K562 (cell line): ENCODE data around the gene ZNF629. TPM values are rescaled to one million over a fixed set of nuclear protein-coding genes. Genes with fewer than 3 reads are reported as not detected.
A peak's percentile ranks its signal among the peaks of the same experiment; 100 is the strongest.

Source experiments
- ATF4 ChIP-seq: fragments of 450-650 bp; formaldehyde crosslinking; IDR thresholded peaks from 2 replicates; pipeline ENCODE4 v1.4.0; 2022; ENCODE audit warnings: mild to moderate bottlenecking, moderate library complexity
- C11orf30 ChIP-seq: fragments of 450-650 bp; IDR thresholded peaks from 2 replicates; pipeline ENCODE4 v1.6.1; 2016; ENCODE audit warnings: low read depth, mild to moderate bottlenecking
- CTBP1 ChIP-seq: fragments of 450-650 bp; IDR thresholded peaks from 2 replicates; pipeline ENCODE4 v1.6.1; 2016; ENCODE audit warnings: borderline replicate concordance
- E2F8 ChIP-seq: fragments of 450-650 bp; IDR thresholded peaks from 2 replicates; pipeline ENCODE4 v1.7.1; 2018; ENCODE audit warnings: mild to moderate bottlenecking, low read depth; ENCODE audit not compliant: partially characterized antibody
- EP400 ChIP-seq: fragments of 450-650 bp; IDR thresholded peaks from 2 replicates; pipeline ENCODE4 v1.6.1; 2017; ENCODE audit warnings: antibody characterized with exemption, mild to moderate bottlenecking, moderate library complexity
- FOSL1 ChIP-seq: fragments of 200-800 bp; sonication (Bioruptor generic); conservative IDR thresholded peaks from 2 replicates; pipeline ENCODE4 v1.6.1; 2016; ENCODE audit warnings: missing genetic modification characterization, missing compliant biosample characterization
- HDAC1 ChIP-seq, 2 experiments: fragments of 450-650 bp; IDR thresholded peaks; 2 replicates each; pipeline ENCODE4 v1.6.1; 2016 to 2017; ENCODE audit warnings: inconsistent platforms in 1 of 2, mild to moderate bottlenecking in 1 of 2, moderate library complexity in 1 of 2
- MAX ChIP-seq: sonication (generic); formaldehyde crosslinking; IDR thresholded peaks from 2 replicates; pipeline ENCODE4 v1.9.0; 2022; ENCODE audit warnings: mild to moderate bottlenecking, missing genetic modification reagents
- MNT ChIP-seq, 2 experiments: fragments of 450-650 bp; conservative IDR thresholded peaks; 2 replicates each; pipeline ENCODE4 v1.6.1; 2017; ENCODE audit warnings: mild to moderate bottlenecking in 2 of 2, moderate library complexity in 2 of 2
- MYNN ChIP-seq, 2 experiments: sonication (generic); formaldehyde crosslinking in 1 of 2; IDR thresholded peaks; 2 replicates each; pipeline versions ENCODE4 v1.5.0 to v1.6.1; 2016 to 2020; ENCODE audit warnings: antibody characterized with exemption in 1 of 2, missing genetic modification reagents in 1 of 2
- NFIC ChIP-seq: fragments of 450-650 bp; IDR thresholded peaks from 2 replicates; pipeline ENCODE4 v1.6.1; 2017; ENCODE audit warnings: mild to moderate bottlenecking, inconsistent platforms
- NR2F6 ChIP-seq: fragments of 450-650 bp; formaldehyde crosslinking; IDR thresholded peaks from 2 replicates; pipeline ENCODE4 v1.4.0; 2020; ENCODE audit warnings: mild to moderate bottlenecking
- NUFIP1 ChIP-seq: fragments of 450-650 bp; IDR thresholded peaks from 2 replicates; pipeline ENCODE4 v1.6.1; 2018; ENCODE audit not compliant: partially characterized antibody
- PML ChIP-seq: IDR thresholded peaks from 2 replicates; pipeline ENCODE4 v1.6.1; 2012; ENCODE audit warnings: low read length, inconsistent platforms
- POLR2AphosphoS5 ChIP-seq: IDR thresholded peaks from 2 replicates; pipeline ENCODE4 v1.6.1; 2011; ENCODE audit warnings: mild to moderate bottlenecking, low read depth, low read length, moderate library complexity; ENCODE audit not compliant: control insufficient read depth, insufficient read depth
- TCF7 ChIP-seq: sonication (generic); IDR thresholded peaks from 2 replicates; pipeline ENCODE4 v1.6.1; 2016; ENCODE audit warnings: antibody characterized with exemption, borderline replicate concordance
- USF1 ChIP-seq: sonication (generic); formaldehyde crosslinking; IDR thresholded peaks from 2 replicates; pipeline ENCODE4 v1.9.0; 2022; ENCODE audit warnings: mild to moderate bottlenecking, missing genetic modification reagents
- USF2 ChIP-seq: sonication (generic); formaldehyde crosslinking; IDR thresholded peaks from 2 replicates; pipeline ENCODE4 v1.5.0; 2020; ENCODE audit warnings: missing genetic modification reagents
- ZNF224 ChIP-seq: sonication (generic); formaldehyde crosslinking; IDR thresholded peaks from 2 replicates; pipeline ENCODE4 v1.8.0; 2022; ENCODE audit warnings: mild to moderate bottlenecking, missing genetic modification reagents
- ZNF584 ChIP-seq: fragments of 200-800 bp; sonication (Bioruptor generic); IDR thresholded peaks from 2 replicates; pipeline ENCODE4 v1.6.1; 2016; ENCODE audit warnings: low read depth, mild to moderate bottlenecking, missing genetic modification characterization, missing compliant biosample characterization
- polyA plus RNA-seq, 8 experiments: library from polyadenylated mRNA; depleted of rRNA in 4 of 8; stranded (reverse) in 5 of 8; unstranded in 3 of 8; fragments of >200 nt; fragmentation: Nextera tagmentation in 2 of 8; fragmentation: Illumina TruSeq in 1 of 8; extraction: Ambion mirVana in 2 of 8; extraction: Trizol in 1 of 8; gene quantifications; 2 replicates each; pipeline versions ENCODE4 v1.2.1 to v1.2.3, GENCODE V29; 2011 to 2014; ENCODE audit warnings: inconsistent platforms in 1 of 8, missing spikeins in 1 of 8
- total RNA-seq, 7 experiments: library from RNA; depleted of rRNA in 6 of 7; stranded (reverse); fragments of >200 nt in 6 of 7; fragmentation: Illumina TruSeq in 2 of 7; extraction: Trizol in 2 of 7; gene quantifications; 2 replicates each; pipeline versions ENCODE4 v1.2.1 to v1.2.3, GENCODE V29; 2011 to 2021; ENCODE audit warnings: low replicate concordance in 1 of 7

The ZNF629 gene
- total and polyA plus RNA-seq, 9 of the 15 experiments (the other 6 are each of a cell fraction or from before 2014, with no cell fraction given), result 0.44 to 18.8 (median 7.4) TPM

- no peak for TF ChIP-seq E2F8
- TF ChIP-seq POLR2AphosphoS5, result peak; percentile 22; the same call in 1 of the 2 replicates
- TF ChIP-seq FOSL1 (tag), result 0 out of 2 replicates have a peak, but pooled peaks have one; percentile 19
- 0 out of 2 replicates have a peak, but pooled peaks have one; percentile 6 for TF ChIP-seq PML
- TF ChIP-seq ZNF584 (CRISPR knock-in tag), result no peak
- no peak for TF ChIP-seq ATF4 (CRISPR knock-in tag)
- TF ChIP-seq USF1 (CRISPR knock-in tag), result peak; percentile 73
- TF ChIP-seq USF2 (CRISPR knock-in tag), result peak; percentile 66
- no peak for TF ChIP-seq ZNF224 (CRISPR knock-in tag)
- TF ChIP-seq MNT (conservative IDR thresholded peaks at IDR 0.05), result peak; percentile 62 to 83
- TF ChIP-seq MAX (CRISPR knock-in tag), result 0 out of 2 replicates have a peak, but pooled peaks have one; percentile 25
- no peak for TF ChIP-seq EP400
- no peak for TF ChIP-seq NR2F6
- TF ChIP-seq MYNN (IDR thresholded peaks at IDR 0.05), result peak; percentile 5; the same call in 1 of the 2 replicates
- TF ChIP-seq MYNN (CRISPR knock-in tag; IDR thresholded peaks at IDR 0.05), result no peak
- TF ChIP-seq TCF7, result no peak
- no peak for TF ChIP-seq NUFIP1
- TF ChIP-seq NFIC, result peak; percentile 51
- TF ChIP-seq C11orf30, result peak; percentile 37; the same call in 1 of the 2 replicates
- TF ChIP-seq CTBP1, result 0 out of 2 replicates have a peak, but pooled peaks have one; percentile 11
- 0 out of 4 replicates have a peak, but pooled peaks of 1 of the 2 experiments have one; percentile 14 for TF ChIP-seq HDAC1 (IDR thresholded peaks at IDR 0.05)
These were observed 46.4 kb downstream of the ZNF629 start (continued) for GRCh38 chr16:30740364-30741251.
